ENCODE results near the gene TBC1D17.

GRCh38 chr19:49932731-49933131, 55.2 kb downstream of the TBC1D17 start:
- no peak for TF ChIP-seq POLR2A (IDR thresholded peaks at IDR 0.05)
- TF ChIP-seq, protein P1, sequence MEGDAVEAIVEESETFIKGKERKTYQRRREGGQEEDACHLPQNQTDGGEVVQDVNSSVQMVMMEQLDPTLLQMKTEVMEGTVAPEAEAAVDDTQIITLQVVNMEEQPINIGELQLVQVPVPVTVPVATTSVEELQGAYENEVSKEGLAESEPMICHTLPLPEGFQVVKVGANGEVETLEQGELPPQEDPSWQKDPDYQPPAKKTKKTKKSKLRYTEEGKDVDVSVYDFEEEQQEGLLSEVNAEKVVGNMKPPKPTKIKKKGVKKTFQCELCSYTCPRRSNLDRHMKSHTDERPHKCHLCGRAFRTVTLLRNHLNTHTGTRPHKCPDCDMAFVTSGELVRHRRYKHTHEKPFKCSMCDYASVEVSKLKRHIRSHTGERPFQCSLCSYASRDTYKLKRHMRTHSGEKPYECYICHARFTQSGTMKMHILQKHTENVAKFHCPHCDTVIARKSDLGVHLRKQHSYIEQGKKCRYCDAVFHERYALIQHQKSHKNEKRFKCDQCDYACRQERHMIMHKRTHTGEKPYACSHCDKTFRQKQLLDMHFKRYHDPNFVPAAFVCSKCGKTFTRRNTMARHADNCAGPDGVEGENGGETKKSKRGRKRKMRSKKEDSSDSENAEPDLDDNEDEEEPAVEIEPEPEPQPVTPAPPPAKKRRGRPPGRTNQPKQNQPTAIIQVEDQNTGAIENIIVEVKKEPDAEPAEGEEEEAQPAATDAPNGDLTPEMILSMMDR (IDR thresholded peaks at IDR 0.05), result no peak
